HG03457 (cell line): Measurements from ENCODE around the gene LIFR.
"Not testable (repeated sequence)": the region's sequence is repeated elsewhere in the genome, so short reads cannot be mapped to it uniquely, and the experiment has no call there.

Experiments used
- ATAC-seq: cut with Tn5 transposase; IDR thresholded peaks from one replicate; pipeline ENCODE4 v1.9.1; 2021; ENCODE audit warnings: moderate number of reproducible peaks; ENCODE audit not compliant: unreplicated experiment

Gene LIFR

GRCh38 chr5:38582293-38582974, 26.0 kb upstream of the LIFR start:
- no peak for ATAC-seq

- ATAC-seq, result no peak
Measured at GRCh38 chr5:38581597-38581996, 25.2 kb upstream of the LIFR start.

GRCh38 chr5:38579105-38579504, 22.7 kb upstream of the LIFR start:
- no peak for ATAC-seq

GRCh38 chr5:38576961-38577684, 20.7 kb upstream of the LIFR start:
- no peak for ATAC-seq

- no peak for ATAC-seq
Measured at GRCh38 chr5:38576442-38576841, 20.0 kb upstream of the LIFR start.

- ATAC-seq, result no peak
Measured at GRCh38 chr5:38575476-38575875, 19.0 kb upstream of the LIFR start.

GRCh38 chr5:38574009-38574408, 17.6 kb upstream of the LIFR start:
- no peak for ATAC-seq

GRCh38 chr5:38573521-38573920, 17.1 kb upstream of the LIFR start:
- no peak for ATAC-seq

GRCh38 chr5:38569180-38569579, 12.7 kb upstream of the LIFR start:
- ATAC-seq, result no peak

GRCh38 chr5:38567306-38567705, 10.9 kb upstream of the LIFR start:
- ATAC-seq, result not testable (repeated sequence)

GRCh38 chr5:38563624-38564023, 7.2 kb upstream of the LIFR start:
- ATAC-seq, result no peak

- no peak for ATAC-seq
Measured at GRCh38 chr5:38562444-38563210, 6.2 kb upstream of the LIFR start.

- no peak for ATAC-seq
Measured at GRCh38 chr5:38559428-38559827, 3.0 kb upstream of the LIFR start.

- ATAC-seq, result no peak
Measured at GRCh38 chr5:38557792-38558191, 1.3 kb upstream of the LIFR start.

GRCh38 chr5:38557308-38557710, 863 bp upstream of the LIFR start:
- no peak for ATAC-seq

- ATAC-seq, result no peak
Measured at GRCh38 chr5:38556088-38556598, 303 bp downstream of the LIFR start.

- no peak for ATAC-seq
Measured at GRCh38 chr5:38555354-38556087, 925 bp downstream of the LIFR start.

- ATAC-seq, result no peak
Measured at GRCh38 chr5:38554861-38555260, 1.6 kb downstream of the LIFR start.

GRCh38 chr5:38554403-38554802, 2.0 kb downstream of the LIFR start:
- ATAC-seq, result no peak

- no peak for ATAC-seq
Measured at GRCh38 chr5:38553001-38553521, 3.4 kb downstream of the LIFR start.
